Ovary (tissue), 1 donor: ENCODE measurements around the gene DXO.
"Not testable (repeated sequence)": the region's sequence is repeated elsewhere in the genome, so short reads cannot be mapped to it uniquely, and the experiment has no call there.

Experiments
- EP300 ChIP-seq: sonication (generic); formaldehyde crosslinking; IDR thresholded peaks from one replicate; pipeline ENCODE4 v1.6.1; 2017; ENCODE audit warnings: antibody characterized with exemption
- POLR2A ChIP-seq: fragments of 450-650 bp; IDR thresholded peaks from one replicate; pipeline ENCODE4 v1.6.1; 2017; ENCODE audit warnings: antibody characterized with exemption, mild to moderate bottlenecking, moderate library complexity

DNA sequence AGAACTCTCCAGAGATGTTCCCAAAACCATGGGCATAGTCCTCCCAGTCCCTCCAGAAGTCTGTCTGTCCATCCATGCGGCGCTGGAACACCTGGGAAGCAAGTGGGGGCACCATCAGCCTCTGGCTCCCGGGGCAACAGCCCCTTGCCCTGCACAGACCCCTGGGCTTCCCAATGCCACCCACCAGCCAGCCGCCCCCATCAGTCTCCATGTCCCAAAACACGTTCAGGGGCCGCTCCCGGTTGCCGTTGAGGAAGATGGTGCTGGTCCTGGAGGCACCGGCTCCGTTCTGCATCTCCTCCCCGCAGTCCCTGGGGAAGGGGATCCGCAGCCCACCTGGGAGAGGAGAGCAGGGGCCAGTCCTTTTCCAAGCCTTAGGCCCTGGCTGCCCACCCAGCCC, 37.6 kb upstream of the DXO start:
- TF ChIP-seq EP300, POLR2A: not testable (repeated sequence)
